WTC11 (cell line): ENCODE results near the gene MARCHF4. TPM values are rescaled to one million over a fixed set of nuclear protein-coding genes. Genes with fewer than 3 reads are reported as not detected.
A peak's percentile ranks its signal among the peaks of the same experiment; 100 is the strongest.

ENCODE experiments used
- ATAC-seq: fragments of 200-7000 bp; cut with Tn5 transposase; 2 replicates; pipeline ENCODE4 v1.10.0; 2021; ENCODE audit warnings: mild to moderate bottlenecking, moderate library complexity
- CTCF ChIA-PET: fragments of 300-600 bp; sonication (Branson Sonifier 250); formaldehyde crosslinking; loops from one replicate; lab custom pipeline; 2021; ENCODE audit warnings: antibody characterized with exemption; lab: Charles Lee
- POLR2A ChIA-PET: fragments of 350-600 bp; sonication (Branson Sonifier 250); formaldehyde crosslinking; loops from one replicate; lab custom pipeline; 2021; ENCODE audit warnings: antibody characterized with exemption; lab: Charles Lee
- DNase-seq: peaks from one replicate; pipeline ENCODE4 v3.0.0; 2021; ENCODE audit warnings: low spot score
- H3K27ac Mint-ChIP-seq: 2 replicates; pipeline ENCODE4 v1.8.0; 2021; ENCODE audit warnings: mixed read lengths
- H3K27me3 Mint-ChIP-seq: 2 replicates; pipeline ENCODE4 v1.8.0; 2021; ENCODE audit warnings: low read depth, mild to moderate bottlenecking, moderate library complexity, mixed read lengths
- H3K36me3 Mint-ChIP-seq: 2 replicates; pipeline ENCODE4 v1.8.0; 2021; ENCODE audit warnings: mixed read lengths
- H3K4me1 Mint-ChIP-seq: 2 replicates; pipeline ENCODE4 v1.8.0; 2022; ENCODE audit warnings: mixed read lengths
- H3K4me3 Mint-ChIP-seq: 2 replicates; pipeline ENCODE4 v1.8.0; 2021; ENCODE audit warnings: mild to moderate bottlenecking, moderate library complexity, mixed read lengths
- H3K9me3 Mint-ChIP-seq: 2 replicates; pipeline ENCODE4 v1.8.0; 2021; ENCODE audit warnings: mixed read lengths
- EMX1 ChIP-seq: fragments of 250-450 bp; sonication (Bioruptor Pico); IDR thresholded peaks from 2 replicates; pipeline ENCODE4 v1.8.0; 2021; ENCODE audit warnings: mild to moderate bottlenecking
- FOXP1 ChIP-seq: sonication (generic); formaldehyde crosslinking; IDR thresholded peaks from 2 replicates; pipeline ENCODE4 v1.8.0; 2022; ENCODE audit warnings: missing genetic modification reagents, mild to moderate bottlenecking, moderate library complexity, borderline replicate concordance
- NR1H2 ChIP-seq: sonication (generic); formaldehyde crosslinking; IDR thresholded peaks from 2 replicates; pipeline ENCODE4 v1.9.0; 2021; ENCODE audit warnings: mild to moderate bottlenecking, moderate library complexity, missing genetic modification reagents
- SMAD4 ChIP-seq: sonication (generic); formaldehyde crosslinking; IDR thresholded peaks from 2 replicates; pipeline ENCODE4 v1.8.0; 2022; ENCODE audit warnings: mild to moderate bottlenecking, missing genetic modification reagents
- ZBTB21 ChIP-seq: sonication (generic); formaldehyde crosslinking; IDR thresholded peaks from 2 replicates; pipeline ENCODE4 v1.8.1; 2023; ENCODE audit warnings: mild to moderate bottlenecking, missing genetic modification reagents, borderline replicate concordance
- ZNF671 ChIP-seq: fragments of 250-450 bp; sonication (Bioruptor Pico); IDR thresholded peaks from 2 replicates; pipeline ENCODE4 v1.8.0; 2021; ENCODE audit warnings: mild to moderate bottlenecking
- total RNA-seq: library from RNA; stranded (reverse); gene quantifications from 3 replicates; pipeline ENCODE4 v1.2.3, GENCODE V29; 2021
- TF ChIP-seq, protein P1 (sequence below): sonication (generic); formaldehyde crosslinking; IDR thresholded peaks from 2 replicates; pipeline ENCODE4 v1.8.1; 2022; ENCODE audit warnings: low read depth, mild to moderate bottlenecking, moderate library complexity, missing genetic modification reagents, borderline replicate concordance
- TF ChIP-seq, protein P2 (sequence below): fragments of 250-450 bp; sonication (Bioruptor Pico); IDR thresholded peaks from 2 replicates; pipeline ENCODE4 v1.8.0; 2021; ENCODE audit warnings: mild to moderate bottlenecking
- TF ChIP-seq, protein P3 (sequence below): fragments of 200-600 bp; IDR thresholded peaks from 2 replicates; pipeline ENCODE4 v1.8.0; 2022; ENCODE audit warnings: antibody characterized with exemption
- TF ChIP-seq, protein P4 (sequence below): sonication (generic); formaldehyde crosslinking; IDR thresholded peaks from 2 replicates; pipeline ENCODE4 v1.8.0; 2022; ENCODE audit warnings: mild to moderate bottlenecking, missing genetic modification reagents
- TF ChIP-seq, protein P5 (sequence below): sonication (generic); formaldehyde crosslinking; IDR thresholded peaks from 2 replicates; pipeline ENCODE4 v1.8.0; 2022; ENCODE audit warnings: missing genetic modification reagents
- TF ChIP-seq, protein P6 (sequence below): fragments of 250-450 bp; sonication (Bioruptor Pico); IDR thresholded peaks from 2 replicates; pipeline ENCODE4 v1.9.0; 2021; ENCODE audit warnings: moderate library complexity, mild to moderate bottlenecking, inconsistent platforms, borderline replicate concordance
- TF ChIP-seq, protein P7 (sequence below): sonication (generic); formaldehyde crosslinking; IDR thresholded peaks from 2 replicates; pipeline ENCODE4 v1.8.1; 2023; ENCODE audit warnings: mild to moderate bottlenecking, missing genetic modification reagents, moderate library complexity

MARCHF4 gene
- total RNA-seq, 1 experiment from 2014 or later = 2.6 TPM

DNA sequence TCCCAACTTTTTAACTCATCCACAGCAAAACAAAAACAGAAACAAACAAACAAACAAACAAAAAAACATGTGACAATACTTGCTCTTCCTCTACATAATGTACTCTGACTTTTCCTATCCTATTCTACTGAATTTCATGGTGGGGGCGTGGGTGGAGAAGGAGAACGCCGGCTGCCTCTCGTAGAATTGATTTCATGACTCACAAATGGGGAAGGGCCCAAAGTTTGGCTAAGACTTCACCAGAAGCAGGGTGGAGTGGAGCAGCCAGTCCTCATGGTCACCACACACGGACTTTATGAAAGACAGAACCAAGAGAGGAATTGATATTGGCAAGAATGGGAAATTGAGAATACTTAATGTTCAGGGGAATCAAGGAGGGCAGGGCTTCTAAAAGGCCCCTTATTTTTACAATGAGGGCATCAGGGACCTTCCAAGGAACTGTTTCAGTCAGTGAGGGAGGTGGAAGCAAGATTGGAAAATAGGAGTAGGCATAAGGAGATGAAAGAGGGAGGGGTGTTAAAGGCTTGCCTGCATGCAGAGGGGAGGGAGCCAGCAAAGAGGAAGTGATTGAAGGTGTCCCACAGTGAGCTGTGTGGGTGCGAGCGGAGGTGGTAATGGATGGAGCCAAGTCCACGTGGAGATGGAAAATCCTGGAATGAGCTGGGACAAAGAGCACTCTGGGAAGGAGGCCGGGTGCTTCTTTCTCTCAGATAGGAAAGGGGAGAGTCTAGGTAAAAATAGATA is 27.9 kb downstream of the MARCHF4 start:
- Mint-ChIP-seq H3K36me3 (no peaks in the 10 kb centered on the region), H3K9me3 (no peaks in the 10 kb centered on the region), H3K4me3 (peak overlapping the region; percentile 5; the same call in 1 of the 2 replicates), H3K27me3 (peaks cover 5% of the 10 kb centered on the region; the same call in 1 of the 2 replicates), H3K4me1 (peaks cover 67% of the 10 kb centered on the region), H3K27ac (no peak overlapping the region; the same call in 1 of the 2 replicates)
- TF ChIP-seq, protein P1, sequence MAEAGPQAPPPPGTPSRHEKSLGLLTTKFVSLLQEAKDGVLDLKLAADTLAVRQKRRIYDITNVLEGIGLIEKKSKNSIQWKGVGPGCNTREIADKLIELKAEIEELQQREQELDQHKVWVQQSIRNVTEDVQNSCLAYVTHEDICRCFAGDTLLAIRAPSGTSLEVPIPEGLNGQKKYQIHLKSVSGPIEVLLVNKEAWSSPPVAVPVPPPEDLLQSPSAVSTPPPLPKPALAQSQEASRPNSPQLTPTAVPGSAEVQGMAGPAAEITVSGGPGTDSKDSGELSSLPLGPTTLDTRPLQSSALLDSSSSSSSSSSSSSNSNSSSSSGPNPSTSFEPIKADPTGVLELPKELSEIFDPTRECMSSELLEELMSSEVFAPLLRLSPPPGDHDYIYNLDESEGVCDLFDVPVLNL (CRISPR knock-in tag) = no peak
- TF ChIP-seq FOXP1 (CRISPR knock-in tag) = no peak
- ChIA-PET POLR2A (no interaction called here), CTCF (interaction anchor here (1.3 to 2.7 kb wide), 2 partner anchors 61 to 122 kb away, joined by 3 to 8 read pairs; no protein-coding TSS in a partner anchor)
- ATAC-seq = no peak
- no peak for DNase-seq

DNA sequence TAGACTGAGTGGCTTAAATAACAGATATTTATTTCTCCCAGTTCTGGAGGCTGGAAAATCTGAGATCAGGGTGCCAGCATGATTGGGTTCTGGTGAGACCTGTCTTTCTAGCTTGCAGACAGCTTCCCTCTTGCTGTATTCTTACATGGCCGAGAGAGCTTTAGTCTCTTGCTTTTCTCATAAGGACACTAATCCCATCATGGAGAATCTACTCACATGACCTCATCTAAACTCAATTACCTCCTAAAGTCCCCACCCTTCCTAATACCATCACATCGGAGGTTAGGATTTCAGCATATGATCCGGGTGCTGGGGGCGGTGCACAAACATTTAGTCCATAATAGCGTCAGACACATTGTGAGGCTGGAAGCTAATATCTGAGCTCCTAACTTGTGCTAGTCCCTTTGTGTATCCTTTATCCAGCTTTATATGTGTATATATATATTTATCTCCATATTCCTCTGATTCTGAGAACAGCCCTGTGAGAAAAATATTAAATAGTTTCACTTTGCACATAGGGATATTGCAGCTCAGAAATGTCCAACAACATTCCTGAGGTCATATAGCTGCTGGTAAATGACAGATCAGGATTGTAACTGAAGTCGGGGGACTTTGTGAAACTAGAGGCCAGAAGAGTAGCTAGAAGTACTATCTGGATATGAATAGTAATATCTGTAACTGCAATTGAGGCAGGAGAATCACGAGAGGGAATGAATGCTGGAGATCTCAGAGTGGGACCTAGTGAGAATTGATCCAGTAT is 28.9 kb downstream of the MARCHF4 start:
- peaks cover 5% of the 10 kb centered on the region; the same call in 1 of the 2 replicates for H3K27me3 Mint-ChIP-seq
- DNase-seq (no peak), ATAC-seq (no peak)
- H3K9me3 Mint-ChIP-seq = peaks cover 3% of the 10 kb centered on the region; the same call in 1 of the 2 replicates
- no peak overlapping the region for H3K4me3 Mint-ChIP-seq
- ChIA-PET CTCF (no interaction called here), POLR2A (no interaction called here)
- no peak overlapping the region for H3K27ac Mint-ChIP-seq
- no peaks in the 10 kb centered on the region for H3K36me3 Mint-ChIP-seq
- peaks cover 68% of the 10 kb centered on the region for H3K4me1 Mint-ChIP-seq
- no peak for TF ChIP-seq NR1H2 (CRISPR knock-in tag)
- TF ChIP-seq, protein P2, sequence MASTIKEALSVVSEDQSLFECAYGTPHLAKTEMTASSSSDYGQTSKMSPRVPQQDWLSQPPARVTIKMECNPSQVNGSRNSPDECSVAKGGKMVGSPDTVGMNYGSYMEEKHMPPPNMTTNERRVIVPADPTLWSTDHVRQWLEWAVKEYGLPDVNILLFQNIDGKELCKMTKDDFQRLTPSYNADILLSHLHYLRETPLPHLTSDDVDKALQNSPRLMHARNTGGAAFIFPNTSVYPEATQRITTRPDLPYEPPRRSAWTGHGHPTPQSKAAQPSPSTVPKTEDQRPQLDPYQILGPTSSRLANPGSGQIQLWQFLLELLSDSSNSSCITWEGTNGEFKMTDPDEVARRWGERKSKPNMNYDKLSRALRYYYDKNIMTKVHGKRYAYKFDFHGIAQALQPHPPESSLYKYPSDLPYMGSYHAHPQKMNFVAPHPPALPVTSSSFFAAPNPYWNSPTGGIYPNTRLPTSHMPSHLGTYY (CRISPR knock-in tag) = no peak
- TF ChIP-seq, protein P3, sequence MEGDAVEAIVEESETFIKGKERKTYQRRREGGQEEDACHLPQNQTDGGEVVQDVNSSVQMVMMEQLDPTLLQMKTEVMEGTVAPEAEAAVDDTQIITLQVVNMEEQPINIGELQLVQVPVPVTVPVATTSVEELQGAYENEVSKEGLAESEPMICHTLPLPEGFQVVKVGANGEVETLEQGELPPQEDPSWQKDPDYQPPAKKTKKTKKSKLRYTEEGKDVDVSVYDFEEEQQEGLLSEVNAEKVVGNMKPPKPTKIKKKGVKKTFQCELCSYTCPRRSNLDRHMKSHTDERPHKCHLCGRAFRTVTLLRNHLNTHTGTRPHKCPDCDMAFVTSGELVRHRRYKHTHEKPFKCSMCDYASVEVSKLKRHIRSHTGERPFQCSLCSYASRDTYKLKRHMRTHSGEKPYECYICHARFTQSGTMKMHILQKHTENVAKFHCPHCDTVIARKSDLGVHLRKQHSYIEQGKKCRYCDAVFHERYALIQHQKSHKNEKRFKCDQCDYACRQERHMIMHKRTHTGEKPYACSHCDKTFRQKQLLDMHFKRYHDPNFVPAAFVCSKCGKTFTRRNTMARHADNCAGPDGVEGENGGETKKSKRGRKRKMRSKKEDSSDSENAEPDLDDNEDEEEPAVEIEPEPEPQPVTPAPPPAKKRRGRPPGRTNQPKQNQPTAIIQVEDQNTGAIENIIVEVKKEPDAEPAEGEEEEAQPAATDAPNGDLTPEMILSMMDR = no peak

DNA sequence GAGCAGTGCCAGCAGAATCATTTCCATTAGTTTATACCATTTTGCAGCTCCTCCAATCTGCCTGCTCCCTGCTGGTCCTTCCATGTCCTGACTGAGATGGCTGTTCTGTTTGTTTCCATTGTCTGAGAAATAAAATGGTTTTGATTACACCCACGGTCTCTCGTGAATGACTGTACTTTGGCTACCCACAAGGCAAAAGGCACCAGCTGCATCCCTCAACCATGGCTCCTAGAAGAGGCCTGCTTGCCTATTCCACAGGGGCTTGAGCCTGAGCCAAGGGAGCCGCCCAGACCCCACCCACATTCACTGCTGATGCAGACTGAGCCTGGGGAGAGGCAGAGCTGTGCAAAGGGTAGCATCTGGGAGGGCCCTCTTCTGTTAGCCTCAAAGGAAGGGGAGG is 31.2 kb downstream of the MARCHF4 start:
- TF ChIP-seq, protein P4, sequence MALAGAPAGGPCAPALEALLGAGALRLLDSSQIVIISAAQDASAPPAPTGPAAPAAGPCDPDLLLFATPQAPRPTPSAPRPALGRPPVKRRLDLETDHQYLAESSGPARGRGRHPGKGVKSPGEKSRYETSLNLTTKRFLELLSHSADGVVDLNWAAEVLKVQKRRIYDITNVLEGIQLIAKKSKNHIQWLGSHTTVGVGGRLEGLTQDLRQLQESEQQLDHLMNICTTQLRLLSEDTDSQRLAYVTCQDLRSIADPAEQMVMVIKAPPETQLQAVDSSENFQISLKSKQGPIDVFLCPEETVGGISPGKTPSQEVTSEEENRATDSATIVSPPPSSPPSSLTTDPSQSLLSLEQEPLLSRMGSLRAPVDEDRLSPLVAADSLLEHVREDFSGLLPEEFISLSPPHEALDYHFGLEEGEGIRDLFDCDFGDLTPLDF (CRISPR knock-in tag) = no peak
- TF ChIP-seq ZBTB21 = no peak
- TF ChIP-seq ZNF671 (CRISPR knock-in tag) = no peak
- TF ChIP-seq, all 79 proteins: peak for 0
- no peaks in the 10 kb centered on the region for H3K36me3 Mint-ChIP-seq
- no peak overlapping the region for H3K4me3 Mint-ChIP-seq
- ChIA-PET POLR2A (no interaction called here), CTCF (interaction anchor here (0.9 to 2.1 kb wide), 4 partner anchors 13 to 119 kb away, joined by 3 to 9 read pairs (median 8); no protein-coding TSS in a partner anchor)
- peaks cover 60% of the 10 kb centered on the region for H3K4me1 Mint-ChIP-seq
- H3K27me3 Mint-ChIP-seq = peaks cover 2% of the 10 kb centered on the region; the same call in 1 of the 2 replicates
- DNase-seq (no peak), ATAC-seq (no peak)
- H3K27ac Mint-ChIP-seq = peak overlapping the region; percentile 52; the same call in 1 of the 2 replicates
- peaks cover 3% of the 10 kb centered on the region; the same call in 1 of the 2 replicates for H3K9me3 Mint-ChIP-seq

DNA sequence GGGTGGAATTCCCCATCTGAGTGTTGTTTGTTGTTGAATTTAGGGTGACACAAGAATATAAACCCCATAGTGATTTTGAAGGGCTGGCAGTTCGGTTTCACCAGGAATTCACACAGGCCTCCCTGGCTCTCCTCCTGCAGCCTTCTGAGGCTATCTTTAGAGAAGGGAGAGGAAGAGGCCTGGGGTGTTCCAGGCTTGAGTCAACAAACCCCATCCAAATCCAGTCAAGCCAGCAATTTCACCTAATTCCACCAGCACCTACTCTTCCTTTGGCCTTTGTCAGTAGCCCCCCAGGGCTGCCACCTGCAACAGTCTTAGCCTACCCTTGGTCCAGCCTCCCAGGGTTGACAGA is 32.0 kb downstream of the MARCHF4 start:
- H3K4me3 Mint-ChIP-seq = no peak overlapping the region
- POLR2A ChIA-PET = interaction anchor here (0.6 to 1.0 kb wide), 2 partner anchors 32 to 84 kb away, joined by 3 to 4 read pairs; partner anchors contain the start of gene MARCHF4
- H3K9me3 Mint-ChIP-seq = peaks cover 3% of the 10 kb centered on the region; the same call in 1 of the 2 replicates
- peak overlapping the region; percentile 47 for H3K27ac Mint-ChIP-seq
- TF ChIP-seq EMX1 (no peak), SMAD4 (CRISPR knock-in tag) (no peak)
- TF ChIP-seq, protein P5, sequence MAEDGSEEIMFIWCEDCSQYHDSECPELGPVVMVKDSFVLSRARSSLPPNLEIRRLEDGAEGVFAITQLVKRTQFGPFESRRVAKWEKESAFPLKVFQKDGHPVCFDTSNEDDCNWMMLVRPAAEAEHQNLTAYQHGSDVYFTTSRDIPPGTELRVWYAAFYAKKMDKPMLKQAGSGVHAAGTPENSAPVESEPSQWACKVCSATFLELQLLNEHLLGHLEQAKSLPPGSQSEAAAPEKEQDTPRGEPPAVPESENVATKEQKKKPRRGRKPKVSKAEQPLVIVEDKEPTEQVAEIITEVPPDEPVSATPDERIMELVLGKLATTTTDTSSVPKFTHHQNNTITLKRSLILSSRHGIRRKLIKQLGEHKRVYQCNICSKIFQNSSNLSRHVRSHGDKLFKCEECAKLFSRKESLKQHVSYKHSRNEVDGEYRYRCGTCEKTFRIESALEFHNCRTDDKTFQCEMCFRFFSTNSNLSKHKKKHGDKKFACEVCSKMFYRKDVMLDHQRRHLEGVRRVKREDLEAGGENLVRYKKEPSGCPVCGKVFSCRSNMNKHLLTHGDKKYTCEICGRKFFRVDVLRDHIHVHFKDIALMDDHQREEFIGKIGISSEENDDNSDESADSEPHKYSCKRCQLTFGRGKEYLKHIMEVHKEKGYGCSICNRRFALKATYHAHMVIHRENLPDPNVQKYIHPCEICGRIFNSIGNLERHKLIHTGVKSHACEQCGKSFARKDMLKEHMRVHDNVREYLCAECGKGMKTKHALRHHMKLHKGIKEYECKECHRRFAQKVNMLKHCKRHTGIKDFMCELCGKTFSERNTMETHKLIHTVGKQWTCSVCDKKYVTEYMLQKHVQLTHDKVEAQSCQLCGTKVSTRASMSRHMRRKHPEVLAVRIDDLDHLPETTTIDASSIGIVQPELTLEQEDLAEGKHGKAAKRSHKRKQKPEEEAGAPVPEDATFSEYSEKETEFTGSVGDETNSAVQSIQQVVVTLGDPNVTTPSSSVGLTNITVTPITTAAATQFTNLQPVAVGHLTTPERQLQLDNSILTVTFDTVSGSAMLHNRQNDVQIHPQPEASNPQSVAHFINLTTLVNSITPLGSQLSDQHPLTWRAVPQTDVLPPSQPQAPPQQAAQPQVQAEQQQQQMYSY = 0 out of 2 replicates have a peak, but pooled peaks have one; percentile 10
- TF ChIP-seq, protein P6, sequence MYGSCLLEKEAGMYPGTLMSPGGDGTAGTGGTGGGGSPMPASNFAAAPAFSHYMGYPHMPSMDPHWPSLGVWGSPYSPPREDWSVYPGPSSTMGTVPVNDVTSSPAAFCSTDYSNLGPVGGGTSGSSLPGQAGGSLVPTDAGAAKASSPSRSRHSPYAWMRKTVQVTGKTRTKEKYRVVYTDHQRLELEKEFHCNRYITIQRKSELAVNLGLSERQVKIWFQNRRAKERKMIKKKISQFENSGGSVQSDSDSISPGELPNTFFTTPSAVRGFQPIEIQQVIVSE (CRISPR knock-in tag) = no peak
- TF ChIP-seq, protein P7, sequence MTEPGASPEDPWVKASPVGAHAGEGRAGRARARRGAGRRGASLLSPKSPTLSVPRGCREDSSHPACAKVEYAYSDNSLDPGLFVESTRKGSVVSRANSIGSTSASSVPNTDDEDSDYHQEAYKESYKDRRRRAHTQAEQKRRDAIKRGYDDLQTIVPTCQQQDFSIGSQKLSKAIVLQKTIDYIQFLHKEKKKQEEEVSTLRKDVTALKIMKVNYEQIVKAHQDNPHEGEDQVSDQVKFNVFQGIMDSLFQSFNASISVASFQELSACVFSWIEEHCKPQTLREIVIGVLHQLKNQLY (CRISPR knock-in tag) = no peak
- no peaks in the 10 kb centered on the region for H3K36me3 Mint-ChIP-seq
- no peak for DNase-seq
- H3K4me1 Mint-ChIP-seq = peaks cover 57% of the 10 kb centered on the region
- CTCF ChIA-PET = interaction anchor here (0.8 to 2.1 kb wide), 6 partner anchors 12 to 118 kb away, joined by 5 to 9 read pairs (median 6); partner anchors contain the start of gene MARCHF4
- H3K27me3 Mint-ChIP-seq = peaks cover 2% of the 10 kb centered on the region; the same call in 1 of the 2 replicates
- peak; percentile 54 for ATAC-seq
